SW 1271 (cell line): ENCODE measurements around the gene BDKRB1.
A peak's percentile ranks its signal among the peaks of the same experiment; 100 is the strongest.

ENCODE experiments used
- DNase-seq, 2 experiments: peaks; one replicate each; lab custom pipeline; 2025; lab: John Stamatoyannopoulos, UW

The BDKRB1 gene

GRCh38 chr14:96261772-96262655 is 6.0 kb downstream of the BDKRB1 start:
- no peak for DNase-seq

GRCh38 chr14:96263347-96264199 is 7.6 kb downstream of the BDKRB1 start:
- DNase-seq, result no peak

GRCh38 chr14:96264200-96264553 is 8.2 kb downstream of the BDKRB1 start:
- DNase-seq, result no peak

- DNase-seq, result no peak
These were observed 8.8 kb downstream of the BDKRB1 start for GRCh38 chr14:96264853-96265252.

- no peak for DNase-seq
These were observed 9.5 kb downstream of the BDKRB1 start for GRCh38 chr14:96265383-96266095.

GRCh38 chr14:96267336-96267735 is 11.3 kb downstream of the BDKRB1 start:
- DNase-seq, result no peak

- DNase-seq, result no peak
These were observed 11.9 kb downstream of the BDKRB1 start for GRCh38 chr14:96267916-96268315.

- DNase-seq, result peak in 1 of 2 experiments; percentile 10
These were observed 12.7 kb downstream of the BDKRB1 start for GRCh38 chr14:96268431-96269358.

GRCh38 chr14:96269359-96269710 is 13.3 kb downstream of the BDKRB1 start:
- DNase-seq, result no peak

- DNase-seq, result no peak
These were observed 14.8 kb downstream of the BDKRB1 start for GRCh38 chr14:96270565-96271420.

- no peak for DNase-seq
These were observed 15.4 kb downstream of the BDKRB1 start for GRCh38 chr14:96271421-96271762.

GRCh38 chr14:96272777-96273473 is 16.9 kb downstream of the BDKRB1 start:
- no peak for DNase-seq

GRCh38 chr14:96273629-96274028 is 17.6 kb downstream of the BDKRB1 start:
- no peak for DNase-seq

- no peak for DNase-seq
These were observed 18.1 kb downstream of the BDKRB1 start for GRCh38 chr14:96274122-96274521.

- no peak for DNase-seq
These were observed 18.5 kb downstream of the BDKRB1 start for GRCh38 chr14:96274543-96274942.

GRCh38 chr14:96275177-96276112 is 19.4 kb downstream of the BDKRB1 start:
- peak in 1 of 2 experiments; percentile 24 for DNase-seq

- DNase-seq, result no peak
These were observed 21.9 kb downstream of the BDKRB1 start for GRCh38 chr14:96277890-96278289.

GRCh38 chr14:96279564-96279963 is 23.6 kb downstream of the BDKRB1 start:
- DNase-seq, result no peak

- no peak for DNase-seq
These were observed 24.1 kb downstream of the BDKRB1 start for GRCh38 chr14:96280104-96280503.
